Activated T-helper 1 cell treated with anti-CD3 and anti-CD28 coated beads, Interleukin-12 subunit alpha, Interleukin-12 subunit beta, Interleukin-2, Interleukin-4 antibody, amounts not matched to agents 30 ng/mL and 10 ng/mL and 1 ng/mL, durations not matched to agents 14 hours and 24 hours and 36 hours (primary cell): ENCODE results near the gene TBKBP1. TPM values are rescaled to one million over a fixed set of nuclear protein-coding genes. Genes with fewer than 3 reads are reported as not detected.
"Not testable (repeated sequence)": the region's sequence is repeated elsewhere in the genome, so short reads cannot be mapped to it uniquely, and the experiment has no call there.

ENCODE experiments used
- DNase-seq: peaks from one replicate; pipeline ENCODE4 v3.0.0; 2021; ENCODE audit warnings: low spot score
- H3K27ac Mint-ChIP-seq: one replicate; pipeline ENCODE4 v1.8.0; 2021; ENCODE audit warnings: mild to moderate bottlenecking, mixed read lengths
- H3K27me3 Mint-ChIP-seq: one replicate; pipeline ENCODE4 v1.8.0; 2022; ENCODE audit warnings: mild to moderate bottlenecking, moderate library complexity, mixed read lengths; ENCODE audit not compliant: insufficient read depth
- H3K36me3 Mint-ChIP-seq: one replicate; pipeline ENCODE4 v1.8.0; 2021; ENCODE audit warnings: low read depth, mixed read lengths
- H3K4me1 Mint-ChIP-seq: one replicate; pipeline ENCODE4 v1.8.0; 2021; ENCODE audit warnings: low read depth, mixed read lengths
- H3K4me3 Mint-ChIP-seq: one replicate; pipeline ENCODE4 v1.8.0; 2021; ENCODE audit warnings: mild to moderate bottlenecking, moderate library complexity, mixed read lengths
- H3K9me3 Mint-ChIP-seq: one replicate; pipeline ENCODE4 v1.8.0; 2021; ENCODE audit warnings: mixed read lengths
- intact Hi-C: fragments of 100-400 bp; cut with micrococcal nuclease; formaldehyde crosslinking; loops from one replicate; pipeline ENCODE4 v1.15.1; 2024
- total RNA-seq: library from RNA; stranded (reverse); gene quantifications from 2 replicates; pipeline ENCODE4 v1.2.3, GENCODE V29; 2022

Gene TBKBP1
- total RNA-seq, 1 donor from 2014 or later, result 12.4 TPM

GRCh38 chr17:47663912-47664623, 29.9 kb upstream of the TBKBP1 start:
- peaks cover 38% of the 10 kb centered on the region for H3K4me1 Mint-ChIP-seq
- H3K4me3 Mint-ChIP-seq, result peak overlapping the region; percentile 30
- H3K27ac Mint-ChIP-seq, result peak overlapping the region; percentile 70
- peak; percentile 43 for DNase-seq
- H3K9me3 Mint-ChIP-seq, result no peaks in the 10 kb centered on the region
- peaks cover 52% of the 10 kb centered on the region for H3K36me3 Mint-ChIP-seq
- no peaks in the 10 kb centered on the region for H3K27me3 Mint-ChIP-seq
- intact Hi-C loops, result loop anchor here (1.0 to 5.0 kb wide), 4 partner anchors 33 to 138 kb away; partner anchors contain the start of gene TBX21

GRCh38 chr17:47664624-47664941, 29.4 kb upstream of the TBKBP1 start:
- Mint-ChIP-seq H3K4me1 (peaks cover 43% of the 10 kb centered on the region), H3K4me3 (no peak overlapping the region), H3K9me3 (no peaks in the 10 kb centered on the region), H3K36me3 (peaks cover 57% of the 10 kb centered on the region), H3K27me3 (no peaks in the 10 kb centered on the region), H3K27ac (peak overlapping the region; percentile 63)
- DNase-seq, result no peak
- intact Hi-C loops, result loop anchor here (1.0 to 5.0 kb wide), 4 partner anchors 33 to 138 kb away; partner anchors contain the start of gene TBX21

- intact Hi-C loops, result loop anchor here (2.0 kb wide), 1 partner anchor 67 kb away; the partner anchor contains the start of gene TBX21
- no peak for DNase-seq
- peaks cover 43% of the 10 kb centered on the region for H3K4me1 Mint-ChIP-seq
- H3K27ac Mint-ChIP-seq, result peak overlapping the region; percentile 52
- no peaks in the 10 kb centered on the region for H3K27me3 Mint-ChIP-seq
- no peak overlapping the region for H3K4me3 Mint-ChIP-seq
- H3K9me3 Mint-ChIP-seq, result no peaks in the 10 kb centered on the region
- peaks cover 60% of the 10 kb centered on the region for H3K36me3 Mint-ChIP-seq
Observed at GRCh38 chr17:47665655-47666054, 28.3 kb upstream of the TBKBP1 start.

- Mint-ChIP-seq H3K9me3 (no peaks in the 10 kb centered on the region), H3K4me3 (no peak overlapping the region), H3K36me3 (peaks cover 68% of the 10 kb centered on the region), H3K27ac (no peak overlapping the region), H3K27me3 (no peaks in the 10 kb centered on the region), H3K4me1 (peaks cover 43% of the 10 kb centered on the region)
- intact Hi-C loops, result no loop called here
- DNase-seq, result no peak
Observed at GRCh38 chr17:47669081-47669480, 24.9 kb upstream of the TBKBP1 start.

GRCh38 chr17:47670064-47670463, 23.9 kb upstream of the TBKBP1 start:
- H3K27ac Mint-ChIP-seq, result peak overlapping the region; percentile 35
- no peaks in the 10 kb centered on the region for H3K9me3 Mint-ChIP-seq
- intact Hi-C loops, result no loop called here
- H3K36me3 Mint-ChIP-seq, result peaks cover 74% of the 10 kb centered on the region
- no peak for DNase-seq
- H3K27me3 Mint-ChIP-seq, result no peaks in the 10 kb centered on the region
- H3K4me1 Mint-ChIP-seq, result peaks cover 45% of the 10 kb centered on the region
- H3K4me3 Mint-ChIP-seq, result no peak overlapping the region

- Mint-ChIP-seq H3K36me3 (peaks cover 75% of the 10 kb centered on the region), H3K4me3 (no peak overlapping the region), H3K4me1 (peaks cover 49% of the 10 kb centered on the region), H3K27me3 (no peaks in the 10 kb centered on the region), H3K9me3 (no peaks in the 10 kb centered on the region), H3K27ac (peak overlapping the region; percentile 63)
- intact Hi-C loops, result no loop called here
- DNase-seq, result no peak
Observed at GRCh38 chr17:47674499-47674898, 19.5 kb upstream of the TBKBP1 start.

- Mint-ChIP-seq H3K4me3 (no peak overlapping the region), H3K9me3 (no peaks in the 10 kb centered on the region), H3K27me3 (no peaks in the 10 kb centered on the region), H3K36me3 (peaks cover 73% of the 10 kb centered on the region), H3K4me1 (peaks cover 45% of the 10 kb centered on the region), H3K27ac (peak overlapping the region; percentile 52)
- intact Hi-C loops, result no loop called here
- DNase-seq, result no peak
Observed at GRCh38 chr17:47675380-47676198, 18.4 kb upstream of the TBKBP1 start.

GRCh38 chr17:47676199-47676472, 17.8 kb upstream of the TBKBP1 start:
- peak overlapping the region; percentile 52 for H3K27ac Mint-ChIP-seq
- intact Hi-C loops, result no loop called here
- no peaks in the 10 kb centered on the region for H3K9me3 Mint-ChIP-seq
- H3K27me3 Mint-ChIP-seq, result no peaks in the 10 kb centered on the region
- no peak overlapping the region for H3K4me3 Mint-ChIP-seq
- H3K4me1 Mint-ChIP-seq, result peaks cover 45% of the 10 kb centered on the region
- no peak for DNase-seq
- peaks cover 71% of the 10 kb centered on the region for H3K36me3 Mint-ChIP-seq

GRCh38 chr17:47676510-47677165, 17.3 kb upstream of the TBKBP1 start:
- Mint-ChIP-seq H3K4me3 (no peak overlapping the region), H3K27ac (no peak overlapping the region)

GRCh38 chr17:47678196-47678595, 15.8 kb upstream of the TBKBP1 start:
- no peaks in the 10 kb centered on the region for H3K27me3 Mint-ChIP-seq
- intact Hi-C loops, result no loop called here
- H3K36me3 Mint-ChIP-seq, result peaks cover 75% of the 10 kb centered on the region
- H3K4me1 Mint-ChIP-seq, result peaks cover 51% of the 10 kb centered on the region
- H3K9me3 Mint-ChIP-seq, result no peaks in the 10 kb centered on the region
- peak overlapping the region; percentile 70 for H3K27ac Mint-ChIP-seq
- DNase-seq, result no peak
- H3K4me3 Mint-ChIP-seq, result no peak overlapping the region

More at GRCh38 chr17:47676510-47677165, 17.3 kb upstream of the TBKBP1 start:
- no peak for DNase-seq
- H3K27me3 Mint-ChIP-seq, result no peaks in the 10 kb centered on the region
- H3K4me1 Mint-ChIP-seq, result peaks cover 45% of the 10 kb centered on the region
- peaks cover 69% of the 10 kb centered on the region for H3K36me3 Mint-ChIP-seq
- intact Hi-C loops, result no loop called here
- H3K9me3 Mint-ChIP-seq, result no peaks in the 10 kb centered on the region

GRCh38 chr17:47682138-47682537, 11.8 kb upstream of the TBKBP1 start:
- Mint-ChIP-seq H3K27ac (no peak overlapping the region), H3K27me3 (no peaks in the 10 kb centered on the region), H3K4me1 (peaks cover 25% of the 10 kb centered on the region), H3K36me3 (peaks cover 72% of the 10 kb centered on the region), H3K4me3 (no peak overlapping the region), H3K9me3 (no peaks in the 10 kb centered on the region)
- DNase-seq, result no peak
- intact Hi-C loops, result no loop called here

- not testable (repeated sequence) for H3K4me3 Mint-ChIP-seq
- H3K36me3 Mint-ChIP-seq, result peaks cover 67% of the 10 kb centered on the region
Observed at GRCh38 chr17:47682727-47683126, 11.2 kb upstream of the TBKBP1 start.

GRCh38 chr17:47684025-47684424, 9.9 kb upstream of the TBKBP1 start:
- Mint-ChIP-seq H3K27ac (no peak overlapping the region), H3K9me3 (no peaks in the 10 kb centered on the region), H3K4me3 (no peak overlapping the region), H3K4me1 (peaks cover 17% of the 10 kb centered on the region), H3K27me3 (no peaks in the 10 kb centered on the region), H3K36me3 (peaks cover 61% of the 10 kb centered on the region)
- no peak for DNase-seq
- intact Hi-C loops, result no loop called here

More at GRCh38 chr17:47682727-47683126, 11.2 kb upstream of the TBKBP1 start:
- Mint-ChIP-seq H3K4me1 (peaks cover 24% of the 10 kb centered on the region), H3K27ac (peak overlapping the region; percentile 18)
- DNase-seq, intact Hi-C loops, H3K9me3 Mint-ChIP-seq, H3K27me3 Mint-ChIP-seq: not testable (repeated sequence)
